Dermis blood vessel endothelial cell (primary cell): Measurements from ENCODE around the gene GAL3ST3. TPM values are rescaled to one million over a fixed set of nuclear protein-coding genes. Genes with fewer than 3 reads are reported as not detected.
A peak's percentile ranks its signal among the peaks of the same experiment; 100 is the strongest.
"Not testable (repeated sequence)": the region's sequence is repeated elsewhere in the genome, so short reads cannot be mapped to it uniquely, and the experiment has no call there.

ENCODE experiments used
- DNase-seq: peaks from one replicate; pipeline ENCODE4 v3.0.0; 2010
- total RNA-seq: library from RNA; depleted of rRNA; stranded (reverse); fragments of >200 nt; gene quantifications from 2 replicates; pipeline ENCODE4 v1.2.3, GENCODE V29; 2014

GAL3ST3 gene
- total RNA-seq, 1 donor from 2014 or later = 1.4 TPM

DNA sequence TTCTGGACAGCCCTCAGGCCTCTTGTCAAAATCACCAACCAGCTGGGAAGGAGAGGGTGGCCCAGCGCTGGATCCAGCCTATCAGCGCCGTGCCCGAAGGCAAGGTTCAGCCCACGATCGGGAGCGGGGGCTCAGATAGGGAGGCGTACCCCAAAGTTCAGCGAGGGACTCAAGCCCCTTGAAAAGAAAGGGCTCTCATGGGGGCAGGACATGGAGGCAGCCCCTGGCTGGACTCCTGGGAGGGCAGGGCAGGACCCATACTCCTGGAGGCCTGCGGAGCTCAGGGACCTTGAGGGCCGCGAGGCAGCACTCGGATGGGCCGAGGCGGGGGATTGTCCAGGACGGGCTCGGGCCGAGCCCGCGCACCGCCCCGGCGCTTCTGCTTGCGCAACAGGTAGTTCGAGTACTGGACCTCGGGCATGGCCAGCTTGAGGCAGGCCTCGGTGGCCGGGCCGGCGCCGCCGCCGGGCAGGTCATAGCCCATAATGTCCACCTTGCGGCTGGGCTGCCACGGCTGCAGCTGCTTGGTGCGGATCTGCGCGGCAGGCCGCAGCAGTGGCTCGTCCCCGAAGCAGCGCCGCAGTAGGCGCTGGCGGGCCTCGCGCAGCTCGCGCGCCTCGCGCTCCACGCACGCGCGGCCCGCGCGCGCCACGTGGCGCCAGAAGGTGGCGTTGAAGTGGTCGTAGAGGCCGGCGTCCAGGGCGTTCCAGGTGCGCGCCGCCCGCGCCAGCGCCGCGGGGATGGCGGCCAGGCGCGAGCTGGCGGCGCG is 6.5 kb downstream of the GAL3ST3 start:
- no peak for DNase-seq

- no peak for DNase-seq
Measured at GRCh38 chr11:66039765-66040164, 9.2 kb downstream of the GAL3ST3 start.

GRCh38 chr11:66037327-66037726 is 11.6 kb downstream of the GAL3ST3 start:
- DNase-seq = no peak

GRCh38 chr11:66036334-66036710 is 12.6 kb downstream of the GAL3ST3 start:
- no peak for DNase-seq

- DNase-seq = no peak
Measured at GRCh38 chr11:66035653-66036333, 13.2 kb downstream of the GAL3ST3 start.

GRCh38 chr11:66032957-66033735 is 15.8 kb downstream of the GAL3ST3 start:
- no peak for DNase-seq

DNA sequence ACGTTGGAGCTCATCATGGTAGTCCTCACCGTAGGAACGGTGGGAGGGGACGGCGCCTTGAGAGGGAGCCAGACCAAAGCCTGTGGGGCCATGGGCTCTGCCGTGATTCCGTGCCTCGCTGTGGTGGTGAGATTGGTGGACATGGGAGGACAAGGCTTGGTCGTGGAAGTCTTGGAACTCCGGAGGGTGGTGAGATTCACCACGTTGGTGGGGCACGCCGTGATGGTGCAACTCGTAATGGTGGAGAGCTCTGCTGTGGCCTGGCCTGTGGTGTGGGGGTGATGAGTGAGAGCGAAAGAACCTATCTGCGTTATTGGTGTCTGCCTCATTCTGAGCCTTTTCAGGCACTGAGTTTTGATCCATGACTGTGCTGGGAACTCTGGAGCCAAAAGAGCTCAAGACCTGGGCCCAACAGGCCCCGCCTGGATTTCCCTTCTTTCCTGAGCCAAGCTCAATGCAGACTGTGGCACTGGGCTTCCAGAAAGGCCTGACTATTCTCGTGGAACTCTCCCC is 22.9 kb downstream of the GAL3ST3 start, which contains the start of gene CATSPER1:
CATSPER1 (minus strand) TSS at position 463 of the 513 bp plus-strand sequence; CDS start at position 363, 100 bp downstream.
- no peak for DNase-seq

GRCh38 chr11:66023186-66023440 is 25.8 kb downstream of the GAL3ST3 start:
- DNase-seq = not testable (repeated sequence)

DNA sequence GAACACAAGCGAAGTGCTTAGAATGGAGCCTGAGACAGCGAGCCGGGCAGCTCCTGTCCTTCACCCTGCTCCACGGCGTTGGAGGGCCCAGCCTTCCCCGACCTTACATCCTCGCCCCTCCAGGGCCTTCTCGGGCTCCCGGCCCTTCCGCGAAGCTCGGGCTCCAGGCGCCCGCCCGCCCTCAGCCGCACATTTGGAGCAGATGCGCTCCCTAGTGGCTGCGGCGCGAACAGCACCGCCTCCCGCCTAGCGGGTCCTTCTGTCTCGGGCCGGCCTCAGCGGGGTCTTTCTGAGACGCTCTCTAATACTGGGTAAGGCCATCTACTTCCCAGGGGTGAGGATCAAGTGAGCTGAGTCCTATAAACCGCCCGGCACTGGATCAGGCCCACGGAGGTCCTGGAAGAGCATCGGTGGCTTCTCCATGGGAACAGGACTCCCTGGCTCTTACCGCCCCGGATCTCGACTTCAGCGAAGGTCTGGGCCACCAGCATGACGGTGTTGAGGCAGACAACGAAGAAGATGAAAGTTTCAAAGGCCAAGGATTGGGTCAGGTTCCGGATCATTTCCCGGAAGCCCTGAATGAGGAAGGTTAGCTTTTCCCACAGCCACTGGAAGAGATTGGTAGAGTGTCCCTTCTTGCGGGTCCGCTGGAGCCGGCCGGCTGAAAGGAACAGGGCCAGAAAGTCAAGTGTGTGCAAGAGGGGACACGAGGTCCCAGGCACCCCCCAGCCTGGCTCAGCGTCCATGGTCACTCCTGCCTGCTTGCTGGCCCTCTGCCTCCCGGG is 26.4 kb downstream of the GAL3ST3 start:
- peak; percentile 82 for DNase-seq

DNA sequence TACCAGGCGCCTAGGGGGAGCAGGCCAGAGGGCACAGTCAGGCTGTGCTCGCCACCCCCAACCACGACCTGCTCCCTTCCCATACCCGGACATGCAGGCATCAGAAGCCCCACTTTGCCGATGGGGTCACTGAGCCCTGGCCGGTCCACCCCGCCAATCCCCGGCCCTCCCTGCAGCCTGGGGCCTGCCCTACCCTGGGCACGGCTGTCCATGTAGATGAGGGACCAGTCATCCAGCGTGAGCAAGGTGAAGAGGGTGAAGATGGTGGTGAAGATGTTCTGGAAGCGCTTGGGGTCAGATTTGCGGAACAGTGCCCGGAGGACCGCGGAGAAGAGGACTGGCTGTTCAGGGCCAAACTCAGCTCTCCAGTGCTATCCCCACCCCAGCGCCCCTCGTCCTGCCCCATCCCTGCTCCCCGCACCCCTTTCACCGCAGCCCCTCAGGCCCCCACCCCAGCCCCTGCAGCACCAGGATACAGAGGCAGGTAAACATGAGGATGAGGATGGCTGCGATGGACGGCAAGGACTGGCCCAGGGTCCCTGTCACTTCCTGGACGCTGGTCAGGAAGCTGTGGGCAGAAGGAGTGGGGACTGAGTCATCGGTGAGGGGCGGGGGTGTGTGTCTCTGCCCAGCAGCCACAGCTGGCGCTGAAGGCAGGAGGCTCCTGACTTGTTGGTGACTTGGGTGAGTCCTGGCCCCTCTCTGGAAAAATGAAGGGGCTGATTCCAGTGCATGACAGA is 28.2 kb downstream of the GAL3ST3 start:
- peak; percentile 86 for DNase-seq

GRCh38 chr11:66020212-66020611 is 28.7 kb downstream of the GAL3ST3 start:
- DNase-seq = no peak

DNA sequence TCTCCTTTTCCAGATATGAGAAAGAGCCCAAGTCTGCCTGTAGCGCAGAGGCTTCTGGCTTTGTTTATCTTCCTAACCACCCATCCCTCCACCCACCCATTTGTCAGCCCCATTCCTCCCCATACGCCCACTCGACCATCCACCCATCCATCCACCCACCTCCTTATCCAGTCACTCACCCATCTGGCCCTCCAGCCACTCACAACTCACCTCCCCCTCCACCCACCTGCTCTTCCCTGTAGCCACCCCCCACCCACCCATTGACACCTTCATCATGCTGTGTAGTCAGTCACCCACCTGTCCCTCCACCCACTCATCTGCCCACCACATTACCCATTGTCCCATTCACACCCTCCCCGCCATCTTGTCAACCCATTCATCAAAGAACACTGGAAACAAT is 31.6 kb downstream of the GAL3ST3 start:
- no peak for DNase-seq

DNA sequence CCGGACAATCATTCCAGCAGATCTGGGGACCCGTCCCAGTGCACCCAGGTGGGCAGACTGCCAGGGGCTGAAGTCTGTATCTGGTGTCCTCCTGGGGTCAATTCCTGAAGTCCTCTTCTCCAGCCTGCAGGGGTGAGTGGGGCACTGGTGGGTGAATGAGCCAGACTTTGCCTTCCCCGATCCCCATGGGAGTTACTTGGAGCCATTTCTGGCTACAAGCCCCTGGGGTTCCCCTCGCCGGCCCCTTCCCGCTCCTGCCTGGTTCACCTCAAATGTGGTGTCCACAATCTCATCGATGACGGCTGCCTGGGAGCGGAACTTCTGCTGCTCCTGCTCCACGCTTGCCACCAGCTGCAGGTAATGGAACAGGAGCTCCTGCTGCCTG is 32.2 kb downstream of the GAL3ST3 start:
- DNase-seq = no peak

GRCh38 chr11:66015936-66016792 is 32.8 kb downstream of the GAL3ST3 start:
- no peak for DNase-seq

DNA sequence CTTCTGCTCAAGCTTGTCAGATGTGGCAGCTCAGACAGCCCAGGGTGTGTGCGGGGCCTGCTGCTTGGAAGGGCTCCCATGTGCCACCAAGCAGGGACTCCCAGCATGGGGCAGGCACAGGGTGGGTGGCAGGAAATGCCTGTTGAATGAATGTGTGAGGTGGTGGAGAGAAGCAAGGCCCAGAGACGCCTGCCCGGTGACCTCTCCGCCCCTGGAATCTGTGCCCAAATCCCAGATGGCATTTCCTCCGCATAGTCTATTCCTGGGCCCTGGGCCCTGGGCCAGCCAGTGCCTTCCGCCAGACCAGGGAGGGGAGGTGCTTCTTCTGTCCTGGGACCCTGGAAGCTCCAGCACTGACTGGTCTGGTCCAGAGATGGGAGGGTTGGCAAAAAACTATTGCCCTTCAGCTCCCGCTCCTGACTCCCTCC is 33.5 kb downstream of the GAL3ST3 start:
- DNase-seq = peak; percentile 75

DNA sequence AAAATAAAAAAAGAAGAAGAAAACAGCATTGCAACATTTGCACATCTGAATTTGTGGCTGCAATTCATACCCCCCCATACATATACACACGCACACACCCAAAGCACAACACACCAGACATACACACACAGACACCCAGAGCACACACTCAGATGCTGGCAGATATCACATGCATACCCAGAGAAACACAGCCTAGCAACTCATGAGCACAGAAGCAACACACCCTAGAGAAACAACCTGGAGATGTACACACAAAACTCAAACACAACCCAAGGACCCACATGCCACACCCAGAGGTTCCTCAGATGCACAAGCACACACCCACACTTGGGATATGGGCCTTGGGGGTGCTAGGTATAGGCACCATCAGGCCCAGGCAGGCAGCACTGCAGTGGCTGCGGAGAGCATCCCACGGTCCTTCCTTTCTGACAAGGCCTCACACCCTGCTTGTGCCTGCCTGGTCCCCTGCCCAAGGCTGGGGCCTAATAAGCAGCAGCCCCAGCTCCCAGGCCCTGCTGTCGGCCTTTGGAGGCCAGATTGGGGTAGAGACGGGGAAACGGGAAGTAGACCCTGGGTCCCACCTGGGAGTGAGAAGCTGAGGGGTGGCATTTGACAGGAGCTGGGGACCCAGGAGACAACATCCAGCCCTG is 34.0 kb downstream of the GAL3ST3 start:
- DNase-seq = no peak

GRCh38 chr11:66013762-66014100 is 35.2 kb downstream of the GAL3ST3 start:
- DNase-seq = no peak

- DNase-seq = no peak
Measured at GRCh38 chr11:66012946-66013761, 35.8 kb downstream of the GAL3ST3 start.

GRCh38 chr11:66012371-66012945 is 36.5 kb downstream of the GAL3ST3 start:
- DNase-seq = no peak
